ENCODE results near the gene CASKIN2. TPM values are rescaled to one million over a fixed set of nuclear protein-coding genes. Genes with fewer than 3 reads are reported as not detected.

The CASKIN2 gene
- total RNA-seq, 2 experiments from 2014 or later: 1.0 TPM; not detected in 1

DNA sequence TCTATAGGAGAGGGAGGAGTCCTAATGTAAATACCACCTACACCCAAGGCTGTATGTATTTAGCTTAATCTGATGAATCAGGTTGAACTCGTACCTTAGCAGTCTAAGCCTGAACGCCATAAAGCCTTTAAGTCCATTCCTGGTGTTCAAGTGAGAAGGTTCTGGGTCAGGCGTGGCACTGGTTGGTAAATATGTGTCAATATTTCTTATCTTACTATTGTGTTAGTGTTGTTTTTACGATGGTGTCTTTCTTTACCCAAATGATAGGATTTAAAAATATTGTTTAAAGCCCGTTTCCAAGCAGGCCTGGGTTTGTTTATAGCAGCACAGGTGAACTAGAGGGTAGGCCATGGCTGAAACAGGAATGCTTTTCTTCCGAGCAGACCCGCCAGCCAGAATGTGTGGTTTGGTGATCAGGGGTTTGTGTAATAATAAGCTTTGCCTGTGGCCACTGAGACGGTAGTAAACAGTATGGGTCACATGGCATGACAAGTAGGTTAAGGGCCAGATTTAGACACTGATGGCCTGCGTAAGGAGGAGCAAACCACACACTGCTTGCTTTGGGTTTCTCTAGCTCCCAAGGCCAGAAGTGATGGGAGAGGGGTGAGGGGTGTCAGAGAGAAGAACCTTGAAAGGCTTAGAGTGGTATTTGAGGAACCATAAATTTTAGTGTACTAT, 55.6 kb downstream of the CASKIN2 start:
- H3K9me3 ChIP-seq (ENCODE audit: low read length): no peaks in the 10 kb centered on the region
- H3K9me2 ChIP-seq (ENCODE audit: insufficient read depth, low read length): no peaks in the 10 kb centered on the region
- H3K27ac ChIP-seq (ENCODE audit: low read depth, low read length, poor library complexity, severe bottlenecking): peak overlapping the region; percentile 23
- peak; percentile 53 for DNase-seq (ENCODE audit: low spot score)
- peak overlapping the region; percentile 6; the same call in 1 of the 2 replicates for H2AFZ ChIP-seq (ENCODE audit: low read length)
- peaks cover 7% of the 10 kb centered on the region; the same call in 1 of the 2 replicates for H3K79me2 ChIP-seq (ENCODE audit: insufficient read depth, low read depth, low read length)
- intact Hi-C loops (cut with micrococcal nuclease; ENCODE audit: unreplicated experiment): no loop called here
- H3K4me2 ChIP-seq (ENCODE audit: low read length): peak overlapping the region; percentile 56
- H4K20me1 ChIP-seq (ENCODE audit: insufficient read depth, low read length): peaks cover 3% of the 10 kb centered on the region; the same call in 1 of the 2 replicates
- H3K36me3 ChIP-seq (ENCODE audit: insufficient read depth, low read length): no peaks in the 10 kb centered on the region
- POLR2A ChIA-PET: interaction anchor here (0.5 to 1.1 kb wide), 8 partner anchors 28 to 537 kb away, joined by 3 to 5 read pairs (median 3); partner anchors contain the start of gene SLC25A19
- peaks cover 46% of the 10 kb centered on the region for H3K4me1 ChIP-seq (ENCODE audit: insufficient read depth, low read length, poor library complexity, severe bottlenecking)
- BruUV-seq (replicated peaks): no TSS peak
- CTCF ChIA-PET (ENCODE audit: unreplicated experiment): interaction anchor here (0.7 kb wide), 1 partner anchor 14 kb away, joined by 6 read pairs; no protein-coding TSS in a partner anchor
- H3K4me3 ChIP-seq (ENCODE audit: low read depth, low read length, poor library complexity, severe bottlenecking): peak overlapping the region; percentile 15
- no peak for TF ChIP-seq EZH2phosphoT487 (IDR thresholded peaks at IDR 0.05; ENCODE audit: borderline replicate concordance, low read depth, low read length)
- TF ChIP-seq, protein P1, sequence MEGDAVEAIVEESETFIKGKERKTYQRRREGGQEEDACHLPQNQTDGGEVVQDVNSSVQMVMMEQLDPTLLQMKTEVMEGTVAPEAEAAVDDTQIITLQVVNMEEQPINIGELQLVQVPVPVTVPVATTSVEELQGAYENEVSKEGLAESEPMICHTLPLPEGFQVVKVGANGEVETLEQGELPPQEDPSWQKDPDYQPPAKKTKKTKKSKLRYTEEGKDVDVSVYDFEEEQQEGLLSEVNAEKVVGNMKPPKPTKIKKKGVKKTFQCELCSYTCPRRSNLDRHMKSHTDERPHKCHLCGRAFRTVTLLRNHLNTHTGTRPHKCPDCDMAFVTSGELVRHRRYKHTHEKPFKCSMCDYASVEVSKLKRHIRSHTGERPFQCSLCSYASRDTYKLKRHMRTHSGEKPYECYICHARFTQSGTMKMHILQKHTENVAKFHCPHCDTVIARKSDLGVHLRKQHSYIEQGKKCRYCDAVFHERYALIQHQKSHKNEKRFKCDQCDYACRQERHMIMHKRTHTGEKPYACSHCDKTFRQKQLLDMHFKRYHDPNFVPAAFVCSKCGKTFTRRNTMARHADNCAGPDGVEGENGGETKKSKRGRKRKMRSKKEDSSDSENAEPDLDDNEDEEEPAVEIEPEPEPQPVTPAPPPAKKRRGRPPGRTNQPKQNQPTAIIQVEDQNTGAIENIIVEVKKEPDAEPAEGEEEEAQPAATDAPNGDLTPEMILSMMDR (conservative IDR thresholded peaks at IDR 0.05; ENCODE audit: low read length): no peak

DNA sequence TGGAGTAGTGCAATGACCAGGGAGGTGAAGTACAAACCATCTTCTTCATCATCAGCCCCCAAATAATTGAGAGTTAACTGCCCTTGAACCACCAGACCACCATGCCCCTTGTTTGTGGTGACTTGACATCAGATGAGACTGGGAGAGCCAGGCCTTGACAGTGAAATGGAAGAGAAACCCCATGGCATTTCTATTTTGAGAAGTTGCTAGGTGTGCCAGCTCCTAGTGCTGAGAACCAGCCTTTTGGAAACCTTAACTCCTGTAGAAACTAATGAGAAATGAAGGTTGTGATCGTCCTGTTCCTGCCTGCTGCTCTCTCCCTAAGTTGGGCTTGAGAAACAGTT, 56.1 kb downstream of the CASKIN2 start:
- H3K27ac ChIP-seq (ENCODE audit: low read depth, low read length, poor library complexity, severe bottlenecking): no peak overlapping the region
- intact Hi-C loops (cut with micrococcal nuclease; ENCODE audit: unreplicated experiment): no loop called here
- ChIA-PET CTCF (ENCODE audit: unreplicated experiment) (no interaction called here), POLR2A (interaction anchor here (0.6 to 1.0 kb wide), 3 partner anchors 134 to 348 kb away, joined by 3 to 5 read pairs (median 4); partner anchors contain the start of gene SLC25A19)
- peak overlapping the region; percentile 15 for H3K4me3 ChIP-seq (ENCODE audit: low read depth, low read length, poor library complexity, severe bottlenecking)
- H3K4me2 ChIP-seq (ENCODE audit: low read length): peak overlapping the region; percentile 56
- H3K36me3 ChIP-seq (ENCODE audit: insufficient read depth, low read length): no peaks in the 10 kb centered on the region
- H2AFZ ChIP-seq (ENCODE audit: low read length): 0 out of 2 replicates have a peak overlapping the region, but pooled peaks have one; percentile 6
- peaks cover 7% of the 10 kb centered on the region; the same call in 1 of the 2 replicates for H3K79me2 ChIP-seq (ENCODE audit: insufficient read depth, low read depth, low read length)
- H3K9me3 ChIP-seq (ENCODE audit: low read length): no peaks in the 10 kb centered on the region
- no TSS peak for BruUV-seq (replicated peaks)
- H3K4me1 ChIP-seq (ENCODE audit: insufficient read depth, low read length, poor library complexity, severe bottlenecking): peaks cover 51% of the 10 kb centered on the region
- H3K9me2 ChIP-seq (ENCODE audit: insufficient read depth, low read length): no peaks in the 10 kb centered on the region
- peaks cover 3% of the 10 kb centered on the region; the same call in 1 of the 2 replicates for H4K20me1 ChIP-seq (ENCODE audit: insufficient read depth, low read length)
- no peak for TF ChIP-seq EZH2phosphoT487 (IDR thresholded peaks at IDR 0.05; ENCODE audit: borderline replicate concordance, low read depth, low read length)
- no peak for DNase-seq (ENCODE audit: low spot score)

DNA sequence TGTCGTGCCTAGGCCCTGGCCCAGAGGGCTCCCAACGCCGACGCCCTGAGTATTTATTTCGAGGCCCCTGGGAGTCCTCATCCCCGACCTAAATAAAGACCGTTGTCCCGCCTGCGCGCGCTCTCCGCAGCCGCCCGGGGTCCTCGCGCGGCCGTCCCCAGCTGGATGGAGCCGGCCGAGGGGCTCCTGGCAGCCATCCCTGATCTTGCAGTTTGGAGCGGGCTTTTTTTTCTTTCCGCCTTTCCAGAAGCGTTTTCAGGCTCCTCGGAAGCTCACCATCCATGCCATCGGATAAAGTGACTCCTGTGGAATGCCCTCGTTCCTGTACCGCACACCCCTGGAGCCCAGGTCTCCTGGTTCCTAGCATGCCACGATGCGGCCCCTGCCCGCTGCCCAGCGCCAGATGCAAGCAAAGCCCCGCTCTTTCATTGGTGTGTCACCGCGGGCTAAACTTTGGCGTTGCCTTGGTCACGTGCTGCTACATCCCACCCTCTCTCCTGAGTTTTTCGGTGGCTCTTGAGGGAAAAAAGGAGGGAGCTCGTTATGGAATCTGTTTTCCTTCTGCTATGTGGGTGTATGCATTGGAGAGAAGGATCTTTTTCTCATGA, 58.2 kb downstream of the CASKIN2 start:
- peaks cover 57% of the 10 kb centered on the region for H3K4me1 ChIP-seq (ENCODE audit: insufficient read depth, low read length, poor library complexity, severe bottlenecking)
- H2AFZ ChIP-seq (ENCODE audit: low read length): peak overlapping the region; percentile 73
- no peaks in the 10 kb centered on the region for H4K20me1 ChIP-seq (ENCODE audit: insufficient read depth, low read length)
- peak overlapping the region; percentile 81 for H3K4me3 ChIP-seq (ENCODE audit: low read depth, low read length, poor library complexity, severe bottlenecking)
- TF ChIP-seq, protein P1 (conservative IDR thresholded peaks at IDR 0.05; ENCODE audit: low read length): no peak
- TF ChIP-seq EZH2phosphoT487 (IDR thresholded peaks at IDR 0.05; ENCODE audit: borderline replicate concordance, low read depth, low read length): no peak
- peaks cover 7% of the 10 kb centered on the region; the same call in 1 of the 2 replicates for H3K79me2 ChIP-seq (ENCODE audit: insufficient read depth, low read depth, low read length)
- DNase-seq (ENCODE audit: low spot score): peak; percentile 21
- CTCF ChIA-PET (ENCODE audit: unreplicated experiment): interaction anchor here (0.6 to 1.6 kb wide), 3 partner anchors 13 to 297 kb away, joined by 3 to 6 read pairs (median 3); no protein-coding TSS in a partner anchor
- intact Hi-C loops (cut with micrococcal nuclease; ENCODE audit: unreplicated experiment): no loop called here
- no TSS peak for BruUV-seq (replicated peaks)
- no peaks in the 10 kb centered on the region for H3K9me3 ChIP-seq (ENCODE audit: low read length)
- H3K27ac ChIP-seq (ENCODE audit: low read depth, low read length, poor library complexity, severe bottlenecking): no peak overlapping the region
- H3K36me3 ChIP-seq (ENCODE audit: insufficient read depth, low read length): no peaks in the 10 kb centered on the region
- H3K4me2 ChIP-seq (ENCODE audit: low read length): peak overlapping the region; percentile 81
- POLR2A ChIA-PET: interaction anchor here (0.7 to 2.3 kb wide), 9 partner anchors 10 to 251 kb away, joined by 3 to 11 read pairs (median 4); partner anchors contain the start of gene NUP85
- no peaks in the 10 kb centered on the region for H3K9me2 ChIP-seq (ENCODE audit: insufficient read depth, low read length)

Data from OCI-LY7 (cell line).